ENCODE data around the gene ASPG.
"Not testable (repeated sequence)": the region's sequence is repeated elsewhere in the genome, so short reads cannot be mapped to it uniquely, and the experiment has no call there.

Gene ASPG

GRCh38 chr14:104146651-104147345 lies 61.3 kb downstream of the ASPG start:
- DNase-seq (ENCODE audit: low read depth in 3 of 3): no peak

GRCh38 chr14:104147346-104148125 lies 62.0 kb downstream of the ASPG start:
- DNase-seq (ENCODE audit: low read depth in 3 of 3): no peak

DNA sequence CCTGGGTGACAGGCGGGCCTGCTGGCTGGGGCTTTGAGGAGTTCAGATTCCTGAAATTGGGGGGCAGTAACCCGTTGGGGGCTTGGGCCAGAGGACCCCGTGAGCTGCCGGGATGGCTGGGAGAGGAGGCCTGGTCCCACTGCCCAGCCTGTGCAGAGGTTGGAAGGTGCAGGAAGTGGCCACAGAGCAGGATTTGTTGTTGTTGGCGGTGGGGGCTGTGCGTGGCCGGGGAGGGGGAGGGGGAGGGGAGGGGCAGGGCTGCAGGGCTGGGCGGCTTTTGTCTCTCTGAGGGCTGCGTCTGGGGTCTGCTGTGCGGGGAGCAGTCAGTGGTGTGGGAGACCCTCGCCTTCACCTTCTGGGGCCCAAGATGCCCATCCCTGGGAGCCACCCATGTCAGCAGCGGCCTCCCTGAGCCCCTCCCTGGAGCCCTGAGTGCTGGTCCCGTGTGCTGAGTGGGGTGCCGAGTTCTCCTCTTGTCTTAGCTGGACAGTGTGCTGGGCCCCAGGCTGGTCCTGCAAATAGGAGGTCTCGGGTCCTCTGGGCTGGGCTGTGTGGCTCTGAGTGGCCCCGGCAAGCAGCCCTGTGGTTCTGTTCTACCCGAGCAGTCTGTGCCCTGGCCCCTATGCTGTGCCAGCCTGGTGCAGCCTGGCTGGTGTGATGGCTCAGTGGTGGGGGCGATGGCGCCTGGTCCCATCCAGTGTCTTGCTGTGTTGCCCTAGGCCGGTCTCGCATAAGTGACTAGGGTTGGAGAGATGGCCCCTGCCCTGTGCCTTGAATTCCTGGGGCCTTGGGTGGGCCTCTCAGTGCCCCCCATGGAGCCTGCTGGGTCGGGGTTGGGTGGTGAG lies 63.2 kb downstream of the ASPG start:
- no peak for DNase-seq (ENCODE audit: low read depth in 3 of 3)

GRCh38 chr14:104149278-104149595 lies 63.7 kb downstream of the ASPG start:
- DNase-seq (ENCODE audit: low read depth in 3 of 3): no peak

DNA sequence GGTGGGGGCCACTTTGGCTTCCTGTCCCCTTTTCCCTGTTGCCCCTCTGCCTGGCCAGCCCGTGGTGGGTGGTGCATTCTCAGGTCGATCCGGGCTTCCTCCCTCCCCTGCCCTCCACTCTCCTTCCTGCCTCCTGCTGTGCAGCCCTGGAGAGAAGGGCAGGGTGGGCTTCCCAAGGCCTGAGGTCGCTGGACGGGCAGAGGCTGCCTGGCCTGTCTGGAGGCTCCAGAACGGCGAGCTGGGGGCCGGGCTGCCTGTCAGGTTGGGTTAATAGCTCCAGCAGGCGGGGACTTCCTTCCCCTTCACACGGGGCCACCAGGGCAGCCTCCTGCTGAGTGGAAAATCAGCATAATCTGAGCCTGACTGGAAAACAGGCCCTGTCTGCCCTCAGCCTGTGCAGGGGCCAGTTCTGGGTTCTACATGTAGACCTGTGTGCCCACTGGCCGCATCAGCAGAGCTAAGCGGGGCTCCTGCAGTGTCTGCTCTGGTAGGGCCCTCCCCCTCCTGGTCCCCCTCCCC lies 64.2 kb downstream of the ASPG start:
- no peak for DNase-seq (ENCODE audit: low read depth in 3 of 3)

DNA sequence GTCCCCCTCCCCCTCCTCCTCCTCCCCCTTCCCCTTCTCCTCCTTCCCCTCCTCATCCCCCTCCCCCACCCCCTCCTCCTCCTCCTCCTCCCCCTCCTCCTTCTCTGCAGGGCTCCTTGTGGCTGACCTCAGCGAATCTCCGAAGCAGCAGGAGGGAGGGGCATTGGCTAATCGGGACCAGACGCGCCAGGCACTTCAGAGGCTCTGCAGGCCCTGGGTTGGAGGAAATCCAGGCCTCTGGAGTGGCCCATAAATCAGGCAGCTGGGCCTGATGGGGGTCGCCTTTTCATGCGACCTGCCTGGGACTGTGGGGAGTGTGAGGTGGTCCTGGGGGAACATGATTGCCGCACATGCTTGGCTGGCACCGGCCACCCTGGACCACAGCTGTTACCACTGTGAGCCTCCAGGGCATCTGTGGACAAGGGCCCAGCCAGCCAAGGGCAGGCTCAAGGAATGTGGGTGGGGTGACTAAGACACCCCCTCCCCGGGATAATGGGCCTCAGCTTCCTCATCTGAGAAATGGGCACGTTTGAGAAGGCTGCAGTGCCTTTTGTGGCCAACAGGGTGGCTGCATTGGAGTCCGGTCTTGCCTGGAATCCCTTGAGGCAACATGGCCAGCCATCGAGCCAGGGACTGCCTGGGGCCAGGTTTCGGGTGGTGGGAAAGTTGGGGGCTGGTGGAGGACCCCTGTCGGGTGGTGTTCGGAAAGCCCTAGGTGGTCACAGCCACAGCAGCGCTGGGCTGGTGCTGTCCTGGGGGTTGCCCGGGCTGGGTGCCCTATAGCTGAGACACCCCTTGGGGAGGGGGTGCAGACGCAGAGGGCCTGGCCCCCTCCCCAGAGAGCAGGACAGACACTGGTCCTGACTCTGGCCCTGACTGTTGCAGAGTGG lies 64.9 kb downstream of the ASPG start:
- no peak for DNase-seq (ENCODE audit: low read depth in 3 of 3)

- DNase-seq (ENCODE audit: low read depth in 3 of 3): no peak
These were observed 65.5 kb downstream of the ASPG start for GRCh38 chr14:104151026-104151381.

GRCh38 chr14:104151566-104152245 lies 66.2 kb downstream of the ASPG start:
- DNase-seq (ENCODE audit: low read depth in 3 of 3): no peak

- DNase-seq (ENCODE audit: low read depth in 3 of 3): no peak
These were observed 66.7 kb downstream of the ASPG start for GRCh38 chr14:104152246-104152575.

DNA sequence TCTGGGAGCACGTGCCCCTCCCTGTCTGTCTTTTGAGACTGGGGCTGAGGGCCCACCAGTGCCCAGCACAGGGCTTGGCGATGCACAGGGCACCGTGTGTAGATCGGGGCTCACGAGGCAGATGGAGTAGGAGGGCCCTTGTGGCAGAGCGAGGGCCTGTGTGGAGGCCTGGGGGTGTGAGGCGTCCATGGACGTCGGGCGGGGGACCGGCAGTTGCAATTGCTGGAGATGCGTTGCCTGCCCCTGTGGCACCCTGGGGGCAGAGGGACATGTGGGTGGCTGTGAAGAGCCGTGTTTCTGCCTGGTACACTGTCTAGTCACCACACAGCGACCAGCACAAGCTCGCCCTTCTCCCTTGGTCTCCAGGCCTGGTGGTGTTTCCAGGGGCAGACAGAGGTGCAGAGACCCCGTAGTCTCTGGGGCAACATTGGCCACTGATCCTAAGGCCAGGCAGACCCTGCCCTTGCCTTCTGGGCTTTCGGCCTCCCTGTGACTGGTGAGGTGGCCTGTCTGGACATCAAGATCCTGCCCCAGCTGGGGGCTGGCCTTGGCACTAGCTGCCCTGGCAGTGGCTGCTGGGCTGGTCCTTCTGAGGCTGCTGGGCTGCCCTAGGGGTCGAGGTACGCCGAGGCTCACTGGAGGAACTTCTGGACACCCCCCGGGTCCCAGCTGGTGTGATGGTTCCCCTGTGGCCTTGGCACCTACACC lies 67.3 kb downstream of the ASPG start:
- DNase-seq (ENCODE audit: low read depth in 3 of 3): no peak

DNA sequence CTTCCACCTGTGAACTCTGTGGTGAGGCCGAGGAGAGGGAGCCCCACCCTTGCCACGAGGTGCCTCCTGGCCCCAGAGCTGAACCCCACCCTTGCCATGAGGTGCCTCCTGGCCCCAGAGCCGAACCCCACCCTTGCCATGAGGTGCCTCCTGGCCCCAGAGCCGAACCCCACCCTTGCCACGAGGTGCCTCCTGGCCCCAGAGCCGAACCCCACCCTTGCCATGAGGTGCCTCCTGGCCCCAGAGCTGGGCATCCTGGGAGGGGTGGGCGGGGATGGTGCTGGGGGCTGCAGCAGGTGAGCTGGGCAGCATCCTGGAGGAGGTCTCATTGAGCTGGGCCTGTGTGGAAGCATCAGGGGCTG lies 67.9 kb downstream of the ASPG start:
- DNase-seq (ENCODE audit: low read depth in 3 of 3): not testable (repeated sequence)

DNA sequence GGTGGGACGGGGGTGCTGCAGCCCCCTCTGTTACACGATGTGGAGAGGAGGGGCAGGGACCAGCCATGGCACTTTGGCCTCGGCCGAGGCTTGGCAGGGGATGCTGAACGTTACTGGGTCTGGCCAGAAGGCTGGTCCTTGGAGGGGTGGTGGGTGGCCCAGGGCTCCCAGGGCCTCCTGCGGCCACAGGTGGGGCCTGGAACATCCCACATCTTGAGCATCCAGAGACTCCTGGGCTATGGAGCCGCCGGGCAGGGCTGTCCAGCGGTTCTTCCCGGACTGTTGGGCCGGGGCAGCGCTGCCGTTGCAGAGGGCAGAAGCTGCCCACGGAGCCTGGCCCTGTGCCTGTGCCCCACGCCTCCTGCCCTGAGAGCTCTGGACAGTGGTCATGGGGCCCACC lies 68.7 kb downstream of the ASPG start:
- DNase-seq (ENCODE audit: low read depth in 3 of 3): no peak

GRCh38 chr14:104155513-104155912 lies 70.0 kb downstream of the ASPG start:
- no peak for DNase-seq (ENCODE audit: low read depth in 3 of 3)

GRCh38 chr14:104156142-104156541 lies 70.6 kb downstream of the ASPG start:
- no peak for DNase-seq (ENCODE audit: low read depth in 3 of 3)

- DNase-seq (ENCODE audit: low read depth in 3 of 3): no peak
These were observed 71.8 kb downstream of the ASPG start for GRCh38 chr14:104157016-104157928.

GRCh38 chr14:104158827-104159798 lies 73.6 kb downstream of the ASPG start:
- no peak for DNase-seq (ENCODE audit: low read depth in 3 of 3)

GRCh38 chr14:104159990-104160389 lies 74.5 kb downstream of the ASPG start:
- DNase-seq (ENCODE audit: low read depth in 3 of 3): no peak

Measured in stimulated activated CD4-positive, alpha-beta T cell treated with anti-CD3 and anti-CD28 coated beads, TNF-alpha, amount 100 ng/mL, for 4 hours (primary cell).